Hindlimb muscle (tissue), 1 donor: ENCODE measurements around the gene ACBD5. TPM values are rescaled to one million over a fixed set of nuclear protein-coding genes. Genes with fewer than 3 reads are reported as not detected.
A peak's percentile ranks its signal among the peaks of the same experiment; 100 is the strongest.
"Not testable (repeated sequence)": the region's sequence is repeated elsewhere in the genome, so short reads cannot be mapped to it uniquely, and the experiment has no call there.

Source experiments
- DNase-seq: peaks from one replicate; pipeline ENCODE4 v3.0.0-alpha.2; 2013
- polyA plus RNA-seq: library from polyadenylated mRNA; unstranded; fragments of 120-200 nt; gene quantifications from one replicate; pipeline ENCODE4 v1.2.1, GENCODE V29; 2013; ENCODE audit not compliant: insufficient read length

The ACBD5 gene
- polyA plus RNA-seq, result 23.8 TPM

- DNase-seq, result peak; percentile 84
These were observed at the start of gene ACBD5 for GRCh38 chr10:27240212-27241009. TSS of gene ACBD5 (minus strand) at chr10:27240797. CDS start at chr10:27240688, 109 bp downstream.

GRCh38 chr10:27285093-27285492 is 44.5 kb upstream of the ACBD5 start:
- DNase-seq, result no peak

- DNase-seq, result no peak
These were observed 36.0 kb upstream of the ACBD5 start for GRCh38 chr10:27276581-27276980.

GRCh38 chr10:27266025-27266424 is 25.4 kb upstream of the ACBD5 start:
- DNase-seq, result not testable (repeated sequence)

GRCh38 chr10:27262788-27263187 is 22.2 kb upstream of the ACBD5 start:
- DNase-seq, result not testable (repeated sequence)

GRCh38 chr10:27258838-27259812 is 18.5 kb upstream of the ACBD5 start:
- no peak for DNase-seq

GRCh38 chr10:27258492-27258837 is 17.9 kb upstream of the ACBD5 start:
- DNase-seq, result no peak

GRCh38 chr10:27256299-27257189 is 15.9 kb upstream of the ACBD5 start:
- DNase-seq, result no peak

- no peak for DNase-seq
These were observed 13.0 kb upstream of the ACBD5 start for GRCh38 chr10:27253576-27253975.

GRCh38 chr10:27252267-27253000 is 11.8 kb upstream of the ACBD5 start:
- peak; percentile 43 for DNase-seq

GRCh38 chr10:27251554-27251953 is 11.0 kb upstream of the ACBD5 start:
- no peak for DNase-seq

- DNase-seq, result no peak
These were observed 7.6 kb upstream of the ACBD5 start for GRCh38 chr10:27248215-27248614.

GRCh38 chr10:27247441-27247840 is 6.8 kb upstream of the ACBD5 start:
- DNase-seq, result no peak

GRCh38 chr10:27247006-27247405 is 6.4 kb upstream of the ACBD5 start:
- DNase-seq, result no peak

GRCh38 chr10:27245836-27246235 is 5.2 kb upstream of the ACBD5 start:
- DNase-seq, result no peak

- DNase-seq, result no peak
These were observed 4.4 kb upstream of the ACBD5 start for GRCh38 chr10:27244976-27245375.

- peak; percentile 76 for DNase-seq
These were observed 2.5 kb upstream of the ACBD5 start for GRCh38 chr10:27242951-27243551.

- DNase-seq, result no peak
These were observed 1.9 kb upstream of the ACBD5 start for GRCh38 chr10:27242473-27242950.

GRCh38 chr10:27241652-27242472 is 1.3 kb upstream of the ACBD5 start:
- peak; percentile 97 for DNase-seq

- peak; percentile 39 for DNase-seq
These were observed 534 bp upstream of the ACBD5 start for GRCh38 chr10:27241010-27241651.
